ENCODE measurements around the gene FOXJ3.

GRCh38 chr1:42336978-42337377 is 1.9 kb upstream of the FOXJ3 start:
- TF ChIP-seq YY1 (IDR thresholded peaks at IDR 0.05; ENCODE audit: insufficient read depth, insufficient read length) (no peak), ZNF274 (IDR thresholded peaks at IDR 0.05; ENCODE audit: low read depth, low read length) (no peak)
